Measurements from ENCODE around the gene AQP6. TPM values are rescaled to one million over a fixed set of nuclear protein-coding genes. Genes with fewer than 3 reads are reported as not detected.

AQP6 gene
- total RNA-seq, 1 experiment from 2014 or later = 0.09 TPM

- no peak for DNase-seq (ENCODE audit: low spot score)
- Mint-ChIP-seq H3K9me3 (no peaks in the 10 kb centered on the region), H3K36me3 (peaks cover 70% of the 10 kb centered on the region), H3K4me3 (no peak overlapping the region), H3K27ac (no peak overlapping the region), H3K4me1 (no peaks in the 10 kb centered on the region), H3K27me3 (ENCODE audit: low read depth) (no peaks in the 10 kb centered on the region)
- ATAC-seq = no peak
- no peak for TF ChIP-seq E2F1 (CRISPR knock-in tag; IDR thresholded peaks at IDR 0.05)
- TF ChIP-seq, protein P1, sequence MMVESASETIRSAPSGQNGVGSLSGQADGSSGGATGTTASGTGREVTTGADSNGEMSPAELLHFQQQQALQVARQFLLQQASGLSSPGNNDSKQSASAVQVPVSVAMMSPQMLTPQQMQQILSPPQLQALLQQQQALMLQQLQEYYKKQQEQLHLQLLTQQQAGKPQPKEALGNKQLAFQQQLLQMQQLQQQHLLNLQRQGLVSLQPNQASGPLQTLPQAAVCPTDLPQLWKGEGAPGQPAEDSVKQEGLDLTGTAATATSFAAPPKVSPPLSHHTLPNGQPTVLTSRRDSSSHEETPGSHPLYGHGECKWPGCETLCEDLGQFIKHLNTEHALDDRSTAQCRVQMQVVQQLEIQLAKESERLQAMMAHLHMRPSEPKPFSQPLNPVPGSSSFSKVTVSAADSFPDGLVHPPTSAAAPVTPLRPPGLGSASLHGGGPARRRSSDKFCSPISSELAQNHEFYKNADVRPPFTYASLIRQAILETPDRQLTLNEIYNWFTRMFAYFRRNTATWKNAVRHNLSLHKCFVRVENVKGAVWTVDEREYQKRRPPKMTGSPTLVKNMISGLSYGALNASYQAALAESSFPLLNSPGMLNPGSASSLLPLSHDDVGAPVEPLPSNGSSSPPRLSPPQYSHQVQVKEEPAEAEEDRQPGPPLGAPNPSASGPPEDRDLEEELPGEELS (CRISPR knock-in tag; IDR thresholded peaks at IDR 0.05) = no peak
- no peak for TF ChIP-seq ZNF317 (CRISPR knock-in tag; IDR thresholded peaks at IDR 0.05; ENCODE audit: borderline replicate concordance, low read depth)
- TF ChIP-seq, protein P2, sequence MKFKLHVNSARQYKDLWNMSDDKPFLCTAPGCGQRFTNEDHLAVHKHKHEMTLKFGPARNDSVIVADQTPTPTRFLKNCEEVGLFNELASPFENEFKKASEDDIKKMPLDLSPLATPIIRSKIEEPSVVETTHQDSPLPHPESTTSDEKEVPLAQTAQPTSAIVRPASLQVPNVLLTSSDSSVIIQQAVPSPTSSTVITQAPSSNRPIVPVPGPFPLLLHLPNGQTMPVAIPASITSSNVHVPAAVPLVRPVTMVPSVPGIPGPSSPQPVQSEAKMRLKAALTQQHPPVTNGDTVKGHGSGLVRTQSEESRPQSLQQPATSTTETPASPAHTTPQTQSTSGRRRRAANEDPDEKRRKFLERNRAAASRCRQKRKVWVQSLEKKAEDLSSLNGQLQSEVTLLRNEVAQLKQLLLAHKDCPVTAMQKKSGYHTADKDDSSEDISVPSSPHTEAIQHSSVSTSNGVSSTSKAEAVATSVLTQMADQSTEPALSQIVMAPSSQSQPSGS (CRISPR knock-in tag; IDR thresholded peaks at IDR 0.05; ENCODE audit: borderline replicate concordance, low read depth) = no peak
- no peak for TF ChIP-seq NR2C2 (CRISPR knock-in tag; IDR thresholded peaks at IDR 0.05)
- no peak for TF ChIP-seq SMAD3 (CRISPR knock-in tag; IDR thresholded peaks at IDR 0.05; ENCODE audit: borderline replicate concordance)
- no peak for TF ChIP-seq ZNF219 (CRISPR knock-in tag; IDR thresholded peaks at IDR 0.05; ENCODE audit: borderline replicate concordance)
- TF ChIP-seq ZNF281 (CRISPR knock-in tag; IDR thresholded peaks at IDR 0.05) = no peak
- no peak for TF ChIP-seq IRF2 (CRISPR knock-in tag; IDR thresholded peaks at IDR 0.05; ENCODE audit: borderline replicate concordance, low read depth)
- TF ChIP-seq, protein P3, sequence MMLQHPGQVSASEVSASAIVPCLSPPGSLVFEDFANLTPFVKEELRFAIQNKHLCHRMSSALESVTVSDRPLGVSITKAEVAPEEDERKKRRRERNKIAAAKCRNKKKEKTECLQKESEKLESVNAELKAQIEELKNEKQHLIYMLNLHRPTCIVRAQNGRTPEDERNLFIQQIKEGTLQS (CRISPR knock-in tag; conservative IDR thresholded peaks at IDR 0.05) = no peak
- TF ChIP-seq ELF4 (CRISPR knock-in tag; IDR thresholded peaks at IDR 0.05; ENCODE audit: low read depth) = no peak
- no peak for TF ChIP-seq ZNF121 (CRISPR knock-in tag; IDR thresholded peaks at IDR 0.05)
- TF ChIP-seq ZNF423 (CRISPR knock-in tag; IDR thresholded peaks at IDR 0.05) = no peak
- TF ChIP-seq SMAD4 (CRISPR knock-in tag; IDR thresholded peaks at IDR 0.05) = no peak
- TF ChIP-seq, protein P4, sequence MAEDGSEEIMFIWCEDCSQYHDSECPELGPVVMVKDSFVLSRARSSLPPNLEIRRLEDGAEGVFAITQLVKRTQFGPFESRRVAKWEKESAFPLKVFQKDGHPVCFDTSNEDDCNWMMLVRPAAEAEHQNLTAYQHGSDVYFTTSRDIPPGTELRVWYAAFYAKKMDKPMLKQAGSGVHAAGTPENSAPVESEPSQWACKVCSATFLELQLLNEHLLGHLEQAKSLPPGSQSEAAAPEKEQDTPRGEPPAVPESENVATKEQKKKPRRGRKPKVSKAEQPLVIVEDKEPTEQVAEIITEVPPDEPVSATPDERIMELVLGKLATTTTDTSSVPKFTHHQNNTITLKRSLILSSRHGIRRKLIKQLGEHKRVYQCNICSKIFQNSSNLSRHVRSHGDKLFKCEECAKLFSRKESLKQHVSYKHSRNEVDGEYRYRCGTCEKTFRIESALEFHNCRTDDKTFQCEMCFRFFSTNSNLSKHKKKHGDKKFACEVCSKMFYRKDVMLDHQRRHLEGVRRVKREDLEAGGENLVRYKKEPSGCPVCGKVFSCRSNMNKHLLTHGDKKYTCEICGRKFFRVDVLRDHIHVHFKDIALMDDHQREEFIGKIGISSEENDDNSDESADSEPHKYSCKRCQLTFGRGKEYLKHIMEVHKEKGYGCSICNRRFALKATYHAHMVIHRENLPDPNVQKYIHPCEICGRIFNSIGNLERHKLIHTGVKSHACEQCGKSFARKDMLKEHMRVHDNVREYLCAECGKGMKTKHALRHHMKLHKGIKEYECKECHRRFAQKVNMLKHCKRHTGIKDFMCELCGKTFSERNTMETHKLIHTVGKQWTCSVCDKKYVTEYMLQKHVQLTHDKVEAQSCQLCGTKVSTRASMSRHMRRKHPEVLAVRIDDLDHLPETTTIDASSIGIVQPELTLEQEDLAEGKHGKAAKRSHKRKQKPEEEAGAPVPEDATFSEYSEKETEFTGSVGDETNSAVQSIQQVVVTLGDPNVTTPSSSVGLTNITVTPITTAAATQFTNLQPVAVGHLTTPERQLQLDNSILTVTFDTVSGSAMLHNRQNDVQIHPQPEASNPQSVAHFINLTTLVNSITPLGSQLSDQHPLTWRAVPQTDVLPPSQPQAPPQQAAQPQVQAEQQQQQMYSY (CRISPR knock-in tag; IDR thresholded peaks at IDR 0.05) = no peak
- TF ChIP-seq CREB1 (CRISPR knock-in tag; IDR thresholded peaks at IDR 0.05) = no peak
- TF ChIP-seq ZBTB21 (CRISPR knock-in tag; IDR thresholded peaks at IDR 0.05; ENCODE audit: borderline replicate concordance) = no peak
- TF ChIP-seq STAT6 (CRISPR knock-in tag; conservative IDR thresholded peaks at IDR 0.05; ENCODE audit: low read depth) = no peak
- ChIA-PET CTCF (interaction anchor here (0.6 to 2.4 kb wide), 3 partner anchors 57 to 482 kb away, joined by 3 to 6 read pairs (median 6); no protein-coding TSS in a partner anchor), POLR2A (no interaction called here)
Measured at GRCh38 chr12:49998453-49998852, 25.7 kb downstream of the AQP6 start.

All from WTC11 (cell line).